M059J (cell line): ENCODE results near the gene WAPL. TPM values are rescaled to one million over a fixed set of nuclear protein-coding genes. Genes with fewer than 3 reads are reported as not detected.
"Not testable (repeated sequence)": the region's sequence is repeated elsewhere in the genome, so short reads cannot be mapped to it uniquely, and the experiment has no call there.

ENCODE experiments used
- DNase-seq: peaks from one replicate; pipeline ENCODE4 v3.0.0-alpha.2; 2012; ENCODE audit warnings: low read depth
- total RNA-seq: library from RNA; depleted of rRNA; stranded (reverse); fragments of >200 nt; shearing (Covaris generic); gene quantifications from 2 replicates; pipeline ENCODE4 v1.2.3, GENCODE V29; 2014; rRNA removed

The WAPL gene, protein sequence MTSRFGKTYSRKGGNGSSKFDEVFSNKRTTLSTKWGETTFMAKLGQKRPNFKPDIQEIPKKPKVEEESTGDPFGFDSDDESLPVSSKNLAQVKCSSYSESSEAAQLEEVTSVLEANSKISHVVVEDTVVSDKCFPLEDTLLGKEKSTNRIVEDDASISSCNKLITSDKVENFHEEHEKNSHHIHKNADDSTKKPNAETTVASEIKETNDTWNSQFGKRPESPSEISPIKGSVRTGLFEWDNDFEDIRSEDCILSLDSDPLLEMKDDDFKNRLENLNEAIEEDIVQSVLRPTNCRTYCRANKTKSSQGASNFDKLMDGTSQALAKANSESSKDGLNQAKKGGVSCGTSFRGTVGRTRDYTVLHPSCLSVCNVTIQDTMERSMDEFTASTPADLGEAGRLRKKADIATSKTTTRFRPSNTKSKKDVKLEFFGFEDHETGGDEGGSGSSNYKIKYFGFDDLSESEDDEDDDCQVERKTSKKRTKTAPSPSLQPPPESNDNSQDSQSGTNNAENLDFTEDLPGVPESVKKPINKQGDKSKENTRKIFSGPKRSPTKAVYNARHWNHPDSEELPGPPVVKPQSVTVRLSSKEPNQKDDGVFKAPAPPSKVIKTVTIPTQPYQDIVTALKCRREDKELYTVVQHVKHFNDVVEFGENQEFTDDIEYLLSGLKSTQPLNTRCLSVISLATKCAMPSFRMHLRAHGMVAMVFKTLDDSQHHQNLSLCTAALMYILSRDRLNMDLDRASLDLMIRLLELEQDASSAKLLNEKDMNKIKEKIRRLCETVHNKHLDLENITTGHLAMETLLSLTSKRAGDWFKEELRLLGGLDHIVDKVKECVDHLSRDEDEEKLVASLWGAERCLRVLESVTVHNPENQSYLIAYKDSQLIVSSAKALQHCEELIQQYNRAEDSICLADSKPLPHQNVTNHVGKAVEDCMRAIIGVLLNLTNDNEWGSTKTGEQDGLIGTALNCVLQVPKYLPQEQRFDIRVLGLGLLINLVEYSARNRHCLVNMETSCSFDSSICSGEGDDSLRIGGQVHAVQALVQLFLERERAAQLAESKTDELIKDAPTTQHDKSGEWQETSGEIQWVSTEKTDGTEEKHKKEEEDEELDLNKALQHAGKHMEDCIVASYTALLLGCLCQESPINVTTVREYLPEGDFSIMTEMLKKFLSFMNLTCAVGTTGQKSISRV (N-terminal part only)
- total RNA-seq, result 22.4 and 32.2 TPM in 2 replicates

DNA sequence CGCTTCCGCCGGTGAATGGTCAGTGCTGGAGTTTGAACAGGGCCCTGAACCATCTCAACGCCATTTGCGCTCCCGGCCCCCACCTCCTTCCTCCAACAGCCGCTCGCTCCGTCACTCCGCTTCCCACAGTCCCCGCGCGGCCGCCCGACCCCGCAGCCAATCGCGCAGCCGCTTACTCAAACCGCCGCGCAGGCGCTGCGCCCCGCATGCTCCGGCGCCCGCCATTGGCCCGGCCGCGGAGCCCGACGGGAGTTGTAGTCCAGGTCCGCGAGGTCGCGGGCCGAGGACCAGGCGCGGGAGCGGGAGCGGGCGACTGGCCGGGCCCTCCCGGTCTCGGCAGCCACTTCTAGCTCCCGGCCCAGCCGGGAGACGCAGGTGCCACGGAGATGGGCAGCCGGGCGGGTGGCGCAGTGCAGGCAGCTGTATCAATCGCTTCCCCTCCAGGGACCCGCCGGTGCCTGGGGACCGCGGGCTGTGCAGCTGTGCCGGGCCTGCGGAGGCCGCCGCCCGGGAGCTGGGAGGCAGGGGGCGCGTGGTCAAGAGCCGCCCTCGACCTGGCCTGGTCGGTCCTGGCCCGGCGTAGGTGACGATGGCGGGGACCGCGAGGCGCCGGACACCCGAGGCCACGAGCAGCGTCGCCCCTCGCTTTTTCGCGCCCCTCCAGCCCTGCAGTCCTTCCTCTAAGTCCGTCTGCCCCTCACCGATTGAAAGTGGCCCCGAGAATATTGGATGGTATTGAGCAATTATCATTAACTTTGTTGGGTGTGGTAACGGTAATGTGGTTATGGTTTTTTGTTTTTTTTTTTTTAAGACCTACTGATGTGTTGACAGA, at the start of gene WAPL:
Gene WAPL (minus strand): TSS at position 115 of the 832 bp plus-strand sequence. CDS start 3,723 bp downstream, outside the sequence.
- peak; percentile 91 for DNase-seq

DNA sequence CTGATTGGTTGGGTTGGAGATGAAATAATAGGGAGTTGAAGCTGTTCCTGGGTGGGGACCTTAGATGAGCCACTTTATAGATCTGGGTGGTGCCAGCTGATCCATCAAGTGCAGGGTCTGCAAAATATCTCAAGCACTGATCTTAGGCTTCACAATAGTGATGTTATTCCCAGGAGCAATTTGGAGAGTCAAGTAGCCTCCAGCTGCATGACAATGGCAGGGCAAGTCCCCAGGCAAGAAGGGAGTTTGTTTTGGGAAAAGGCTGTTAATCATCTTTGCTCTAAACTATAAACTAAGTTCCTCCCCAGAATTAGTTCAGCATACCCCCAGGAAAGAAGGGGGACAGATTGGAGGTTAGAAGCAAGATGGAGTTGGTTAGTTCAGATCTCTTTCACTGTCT, 47.7 kb upstream of the WAPL start:
- no peak for DNase-seq

DNA sequence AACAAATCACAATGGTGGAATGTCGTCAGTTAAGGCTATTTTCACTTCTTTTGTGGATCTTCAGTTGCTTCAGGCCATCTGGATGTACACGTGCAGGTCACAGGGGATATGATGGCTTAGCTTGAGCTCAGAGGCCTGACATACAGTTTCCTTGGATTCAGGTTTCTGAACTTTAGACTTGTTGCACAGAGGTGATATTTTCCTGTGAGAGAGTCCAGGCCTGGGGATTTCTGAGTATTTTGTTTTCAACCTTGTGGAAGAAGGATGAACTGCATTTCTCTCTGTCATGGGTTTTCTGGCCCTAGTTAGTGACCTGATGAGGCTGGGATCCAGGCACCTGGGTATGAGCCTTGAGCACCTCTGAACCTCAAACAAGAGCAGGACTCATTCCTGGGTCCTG, 44.9 kb upstream of the WAPL start:
- DNase-seq, result not testable (repeated sequence)

DNA sequence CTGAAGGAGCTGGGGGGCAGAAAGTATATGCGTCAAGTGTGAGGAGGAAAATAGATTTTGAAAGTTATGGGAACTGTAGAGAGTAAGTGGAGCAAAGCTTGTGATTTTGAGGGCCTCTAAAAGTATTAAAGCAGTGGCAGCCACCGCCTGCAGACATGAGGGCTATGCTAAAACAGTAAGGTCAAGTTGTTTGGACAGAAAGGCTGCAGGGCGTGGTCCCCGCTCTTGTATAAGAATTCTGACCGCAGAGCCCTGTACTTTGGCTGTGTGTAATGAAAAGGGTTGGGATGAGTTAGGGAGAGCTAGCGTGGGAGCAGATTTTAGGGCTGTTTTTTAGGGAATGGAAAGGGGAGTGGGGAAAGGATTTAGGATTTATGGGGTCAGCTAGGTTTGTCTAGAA, 41.7 kb upstream of the WAPL start:
- DNase-seq, result not testable (repeated sequence)

DNA sequence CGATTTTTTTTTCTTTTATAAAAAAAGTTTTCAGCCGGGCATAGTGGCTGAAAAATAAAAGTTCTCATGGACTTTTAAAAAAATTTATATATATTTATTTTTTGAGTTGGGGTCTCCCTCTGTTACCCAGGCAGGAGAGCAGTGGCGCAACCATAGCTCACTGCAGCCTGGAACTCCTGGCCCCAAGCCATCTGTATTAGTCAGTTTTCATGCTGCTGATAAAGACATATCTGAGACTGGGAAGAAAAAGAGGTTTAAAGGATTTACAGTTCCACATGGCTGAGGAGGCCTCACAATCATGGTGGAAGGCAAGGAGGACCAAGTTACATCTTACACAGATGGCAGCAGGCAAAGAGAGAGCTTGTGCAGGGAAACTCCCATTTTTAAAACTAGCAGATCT, 37.1 kb upstream of the WAPL start:
- DNase-seq, result peak; percentile 29

DNA sequence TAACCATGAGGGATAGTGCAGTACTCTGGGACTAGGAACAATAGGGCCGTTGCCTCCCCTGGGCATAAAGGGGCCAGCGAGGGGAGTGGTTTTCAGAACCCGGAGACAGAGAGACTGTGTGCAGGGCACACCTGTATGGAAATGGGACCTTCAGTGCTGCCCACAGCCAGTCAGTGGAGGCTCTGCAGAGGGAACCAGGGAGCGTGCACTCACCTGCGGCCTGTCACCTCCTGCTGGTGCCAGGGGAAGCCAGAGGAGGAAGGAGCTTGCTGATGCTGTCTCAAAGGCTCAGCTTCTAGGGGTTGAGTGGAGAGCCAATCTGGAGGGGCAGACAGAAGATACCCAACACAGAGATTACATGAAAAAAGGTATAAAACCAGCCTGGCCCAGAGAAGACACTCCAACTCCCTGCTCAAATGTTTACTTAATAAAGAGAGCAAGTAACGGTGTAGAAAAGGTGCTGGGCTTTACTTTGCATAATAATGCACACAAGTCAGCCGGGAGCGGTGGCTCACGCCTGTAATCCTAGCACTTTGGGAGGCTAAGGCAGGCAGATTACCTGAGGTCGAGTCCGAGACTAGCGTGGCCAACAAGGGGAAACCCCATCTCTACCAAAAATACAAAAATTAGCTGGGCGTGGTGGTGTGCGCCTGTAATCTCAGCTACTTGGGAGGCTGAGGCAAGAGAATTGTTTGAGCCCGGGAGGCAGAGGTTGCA, 35.5 kb upstream of the WAPL start:
- DNase-seq, result no peak

DNA sequence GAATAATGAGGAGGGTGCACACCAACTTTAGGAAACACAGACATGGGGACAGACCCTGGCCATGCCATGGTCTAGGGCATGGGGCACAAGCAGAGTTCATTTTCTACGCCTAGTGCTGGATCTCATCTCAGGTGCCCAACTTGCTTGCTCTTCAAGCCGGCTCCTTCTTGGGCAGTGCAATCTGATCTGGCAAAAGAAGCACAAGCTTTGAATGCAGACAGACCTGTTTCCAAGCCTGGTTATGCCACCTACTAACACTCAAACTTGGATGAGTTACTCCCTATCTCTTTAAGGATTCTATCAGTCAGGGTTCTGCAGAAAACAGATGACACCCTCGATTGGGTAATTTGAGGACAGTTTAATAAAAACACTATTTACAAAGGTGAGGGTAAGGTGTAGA, 34.9 kb upstream of the WAPL start:
- no peak for DNase-seq

DNA sequence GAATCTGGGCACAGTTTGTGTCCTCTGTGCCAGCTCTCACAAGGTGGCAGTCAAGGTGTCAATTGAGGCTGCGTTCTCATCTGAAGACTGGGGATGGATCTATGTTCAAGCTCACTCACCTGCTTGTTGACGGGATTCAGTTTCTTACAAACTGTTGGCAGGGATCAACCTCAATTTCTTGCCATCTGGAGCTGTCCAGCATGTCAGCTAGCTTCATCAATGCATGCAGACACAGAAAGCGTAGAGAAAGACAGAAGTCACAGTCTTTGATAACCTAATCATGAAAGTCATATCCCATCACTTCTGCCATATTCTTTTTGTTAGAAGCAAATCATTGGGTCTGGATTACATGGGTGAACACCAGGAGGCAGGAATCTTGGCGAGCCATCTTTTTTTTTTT, 32.0 kb upstream of the WAPL start:
- peak; percentile 18 for DNase-seq

DNA sequence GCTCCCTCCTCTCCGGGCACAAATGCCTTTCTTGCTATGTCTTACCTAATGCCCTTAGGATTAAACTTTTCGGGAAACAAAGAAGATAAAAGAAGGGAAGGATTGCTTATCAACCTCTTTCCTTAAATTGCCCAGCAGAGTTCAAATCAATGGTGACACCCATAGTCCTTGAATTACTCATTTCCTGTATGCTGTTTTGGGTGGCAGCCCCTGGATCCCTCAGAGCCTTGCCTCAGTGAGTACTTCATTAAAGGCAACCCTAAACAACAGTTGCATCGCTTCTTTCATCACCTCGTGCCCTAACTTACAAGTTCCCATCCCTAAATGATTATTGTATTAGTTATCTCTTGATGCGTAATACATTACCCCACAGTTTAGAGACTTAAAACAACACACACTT, 31.6 kb upstream of the WAPL start:
- DNase-seq, result peak; percentile 5

DNA sequence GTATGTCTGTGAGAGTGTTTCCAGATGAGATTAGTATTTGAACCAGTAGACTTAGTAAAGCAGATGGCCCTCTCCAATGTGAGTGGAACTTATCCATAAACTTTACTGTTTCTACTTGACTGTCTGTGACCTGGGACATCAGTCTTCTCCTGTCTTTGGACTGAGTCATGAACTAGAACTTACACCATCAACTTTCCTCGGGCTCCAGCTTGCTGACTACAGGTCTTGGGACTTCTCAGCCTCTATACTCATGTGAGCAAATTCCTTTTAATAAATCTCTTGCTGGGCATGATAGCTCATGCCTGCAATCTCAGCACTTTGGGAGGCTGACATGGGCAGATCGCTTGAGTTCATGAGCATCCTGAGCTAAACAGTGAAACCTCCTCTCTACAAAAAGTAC, 25.7 kb upstream of the WAPL start:
- DNase-seq, result no peak

DNA sequence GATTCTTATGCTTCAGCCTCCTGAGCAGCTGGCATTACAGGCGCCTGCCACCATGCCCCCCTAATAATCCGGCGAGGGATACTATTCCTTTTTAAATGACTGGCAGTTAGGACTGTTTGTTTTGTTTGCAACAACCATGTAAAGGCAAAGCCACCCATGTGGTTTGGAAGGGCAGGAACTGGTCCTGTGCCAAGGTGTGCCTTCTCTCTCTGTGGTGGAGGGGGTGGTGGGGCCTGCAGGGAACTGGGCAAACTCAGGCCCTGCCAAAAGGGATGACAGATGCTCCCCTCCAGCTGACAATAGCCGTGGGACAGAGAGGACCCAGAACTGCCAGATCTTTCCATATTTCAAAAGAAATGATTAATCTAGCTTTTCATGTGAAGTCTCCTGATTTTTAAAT, 23.5 kb upstream of the WAPL start:
- DNase-seq, result peak; percentile 76

DNA sequence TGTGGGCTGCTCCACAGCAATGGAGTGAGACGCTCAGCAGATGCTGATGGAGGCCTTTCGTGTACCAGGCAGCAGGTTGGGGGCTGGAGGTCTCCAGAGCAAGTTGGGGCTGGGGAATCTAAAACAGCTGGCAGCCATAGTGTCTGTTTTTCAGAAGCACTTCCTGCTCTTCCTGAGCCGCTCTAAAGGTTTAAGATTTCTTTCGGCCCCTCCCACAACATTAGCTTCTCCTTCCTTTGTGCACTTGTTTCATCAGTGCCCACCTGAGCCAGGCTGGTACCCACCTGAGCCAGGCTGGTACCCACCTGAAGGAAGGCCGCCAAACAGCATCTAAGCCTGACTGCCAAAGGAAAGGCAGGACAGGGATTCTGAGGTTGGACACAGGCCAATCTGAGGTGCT, 18.4 kb upstream of the WAPL start:
- no peak for DNase-seq

DNA sequence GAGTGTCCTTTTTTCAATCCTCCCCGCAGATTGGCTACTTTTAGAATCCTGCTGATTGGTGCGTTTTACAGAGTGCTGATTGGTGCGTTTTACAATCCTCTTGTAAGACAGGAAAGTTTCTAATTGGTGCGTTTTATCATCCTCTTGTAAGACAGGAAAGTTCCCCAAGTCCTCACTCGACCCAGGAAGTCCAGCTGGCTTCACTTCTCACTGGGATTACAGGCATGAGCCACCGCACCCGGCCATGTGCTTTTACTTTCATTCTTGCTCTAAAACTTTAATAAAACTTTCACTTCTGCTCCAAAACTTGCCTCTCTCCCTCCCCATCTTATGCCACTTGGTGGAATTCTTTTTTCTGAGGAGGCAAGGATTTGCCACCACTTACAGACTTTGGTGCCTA, 17.0 kb upstream of the WAPL start:
- DNase-seq, result peak; percentile 7

DNA sequence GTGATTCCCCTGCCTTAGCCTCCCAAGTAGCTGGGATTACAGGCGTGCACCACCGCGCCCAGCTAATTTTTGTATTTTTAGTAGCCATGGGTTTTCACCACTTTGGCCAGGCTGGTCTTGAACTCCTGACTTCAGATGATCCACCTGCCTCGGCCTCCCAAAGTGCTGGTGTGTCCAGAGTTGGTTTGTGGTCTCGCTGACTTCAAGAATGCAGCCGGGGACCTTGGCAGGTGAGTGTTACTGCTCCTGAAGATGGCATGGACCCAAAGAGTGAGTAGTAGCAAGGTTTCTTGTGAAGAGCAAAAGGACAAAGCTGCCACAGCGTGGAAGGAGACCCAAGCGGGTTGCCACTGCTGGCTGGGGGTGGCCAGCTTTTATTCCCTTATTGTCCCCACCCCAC, 16.4 kb upstream of the WAPL start:
- not testable (repeated sequence) for DNase-seq

DNA sequence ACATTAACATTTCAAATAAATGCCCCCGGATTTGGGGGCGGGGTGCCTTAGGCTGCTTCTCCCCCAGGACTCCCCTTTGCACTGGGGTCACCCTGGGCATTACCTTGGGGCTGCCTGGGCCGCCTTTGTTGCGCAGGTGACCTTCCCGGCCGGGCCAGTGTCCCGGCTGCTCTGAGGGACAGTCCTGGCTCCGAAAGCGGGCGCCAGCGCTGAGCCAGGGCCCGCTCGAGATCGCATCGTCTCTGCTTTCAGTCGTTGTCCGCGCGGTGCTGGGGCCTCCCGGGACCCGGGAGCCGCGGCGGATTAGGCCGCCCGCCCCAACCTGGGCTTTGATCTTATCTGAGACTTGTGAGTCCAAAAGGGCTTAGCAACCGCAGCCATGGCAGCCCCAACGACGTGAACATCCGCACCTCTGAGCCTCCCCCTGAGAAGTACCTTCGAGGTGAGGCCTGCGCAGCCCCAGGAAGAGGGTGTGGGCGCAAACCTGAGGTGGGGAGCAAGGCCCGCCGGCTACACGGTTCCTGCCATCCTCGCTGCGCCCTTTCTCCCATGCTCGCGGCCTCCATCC, 14.8 kb upstream of the WAPL start:
- no peak for DNase-seq

DNA sequence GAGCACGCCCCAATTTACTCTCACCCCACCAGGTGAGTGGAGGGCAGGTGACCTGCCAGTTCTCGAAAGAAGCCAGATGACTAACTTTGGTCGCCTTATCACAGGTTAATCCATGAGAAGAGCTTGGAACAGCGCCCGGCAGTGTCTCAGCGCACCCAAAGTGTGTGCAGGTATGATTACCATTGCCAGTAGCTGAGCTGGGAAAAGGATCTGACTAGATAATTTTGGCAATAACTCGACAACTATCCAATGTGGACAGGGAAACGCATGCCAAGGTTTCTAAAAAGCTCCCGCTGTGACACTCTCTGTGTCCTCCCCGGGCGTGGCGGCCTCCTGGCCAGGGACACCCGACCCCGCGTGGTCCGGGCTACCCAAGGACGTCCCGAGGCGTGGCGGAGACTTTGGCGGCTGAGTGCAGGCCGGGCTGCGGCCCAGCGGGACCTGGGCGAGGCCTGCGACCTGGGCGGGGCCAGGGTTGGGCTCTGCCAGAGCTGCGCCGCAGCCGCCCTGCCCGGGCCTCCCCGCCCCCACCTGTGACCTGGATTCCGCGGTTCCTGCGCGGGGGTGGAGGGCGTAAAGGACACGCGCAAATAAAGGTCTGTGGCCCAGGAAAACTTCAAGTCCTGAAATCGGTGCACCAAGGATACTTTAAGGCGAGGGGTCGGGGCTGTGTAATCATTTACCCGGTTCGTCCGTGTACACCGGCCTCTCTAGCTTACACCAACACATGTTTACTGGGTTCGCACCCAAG, 13.7 kb upstream of the WAPL start:
- DNase-seq, result no peak

DNA sequence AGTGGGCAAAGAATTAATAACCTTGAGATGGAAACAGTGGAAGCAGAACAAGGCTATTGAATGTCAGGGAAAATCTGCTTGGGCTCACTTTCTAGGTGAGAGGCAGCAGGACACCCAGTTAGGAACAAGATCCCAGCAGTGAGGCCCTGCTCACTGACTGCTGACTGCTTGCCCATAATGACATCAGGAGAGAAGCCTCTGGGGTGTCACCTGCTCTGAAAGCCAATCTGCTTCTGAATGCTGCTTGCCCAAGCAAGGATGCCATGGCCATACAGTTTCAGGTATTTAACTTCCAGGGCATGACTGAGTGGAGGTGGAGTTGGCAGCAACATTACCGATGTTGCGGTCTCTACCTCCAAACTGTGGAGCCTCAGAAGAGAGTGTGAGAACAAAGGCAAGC, 11.7 kb upstream of the WAPL start:
- no peak for DNase-seq

DNA sequence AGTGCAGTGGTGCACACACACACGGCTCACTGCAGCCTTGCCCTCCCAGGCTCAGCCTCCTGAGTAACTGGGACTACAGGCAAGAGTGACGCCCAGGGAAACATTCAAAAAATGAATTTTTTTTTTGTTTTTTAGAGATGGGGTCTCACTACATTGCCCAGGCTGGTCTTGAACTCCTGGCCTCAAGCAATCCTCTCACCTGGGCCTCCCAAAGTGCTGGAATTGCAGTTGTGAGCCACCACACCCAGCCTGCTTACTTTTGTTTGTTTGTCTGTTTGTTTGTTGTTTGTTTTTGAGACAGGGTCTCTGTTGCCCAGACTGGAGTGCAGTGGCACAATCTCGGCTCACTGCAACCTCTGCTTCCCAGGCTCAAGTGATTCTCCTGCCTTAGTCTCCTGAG, 7.1 kb upstream of the WAPL start:
- DNase-seq, result not testable (repeated sequence)

DNA sequence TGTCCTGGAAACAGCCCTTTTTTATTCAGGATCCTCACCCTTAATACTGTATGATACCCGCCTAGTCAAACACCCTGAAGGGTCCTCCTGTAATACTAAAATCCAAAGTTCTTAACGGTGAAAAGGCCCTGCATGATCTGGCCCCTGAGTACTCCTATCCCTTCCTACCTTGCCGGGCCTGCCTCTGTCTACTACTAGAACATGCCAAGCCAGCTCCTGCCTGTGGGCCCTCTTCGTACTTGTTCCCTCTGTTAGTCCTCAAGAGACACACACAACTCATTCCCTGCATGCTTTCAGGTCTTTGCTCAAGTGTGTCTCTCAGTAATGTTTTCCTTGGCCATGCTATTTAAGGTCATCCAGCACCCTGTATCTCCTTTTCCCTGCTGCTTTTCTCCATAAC, 5.0 kb upstream of the WAPL start:
- DNase-seq, result no peak

DNA sequence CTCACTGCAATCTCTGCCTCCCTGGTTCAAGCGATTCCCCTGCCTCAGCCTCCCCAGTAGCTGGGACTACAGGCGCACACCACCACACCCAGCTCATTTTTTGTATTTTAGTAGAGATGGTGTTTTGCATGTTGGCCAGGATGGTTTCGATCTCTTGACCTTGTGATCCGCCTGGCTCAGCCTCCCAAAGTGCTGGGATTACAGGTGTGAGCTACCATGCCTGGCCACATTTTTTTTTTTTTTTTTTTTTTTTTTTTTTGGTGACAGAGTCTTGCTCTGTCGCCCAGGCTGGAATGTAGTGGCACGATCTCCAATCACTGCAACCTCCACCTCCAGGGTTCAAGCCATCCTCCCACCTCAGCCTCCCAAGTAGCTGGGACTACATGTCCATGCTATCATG, 4.1 kb upstream of the WAPL start:
- DNase-seq, result not testable (repeated sequence)
